Upper lobe of right lung (tissue), 1 donor: ENCODE data around the gene EYS. TPM values are rescaled to one million over a fixed set of nuclear protein-coding genes. Genes with fewer than 3 reads are reported as not detected.

Source experiments
- ATAC-seq: fragments of 200-7000 bp; cut with Tn5 transposase; one replicate; pipeline ENCODE4 v1.9.1; 2020; ENCODE audit warnings: mild to moderate bottlenecking, moderate library complexity
- DNase-seq: peaks from one replicate; pipeline ENCODE4 v3.0.0-alpha.2; 2020
- H3K27ac ChIP-seq: fragments of 200-600 bp; one replicate; pipeline ENCODE4 v1.8.0; 2022
- H3K27me3 ChIP-seq: fragments of 200-600 bp; one replicate; pipeline ENCODE4 v1.8.0; 2022; ENCODE audit warnings: mild to moderate bottlenecking
- H3K36me3 ChIP-seq: fragments of 200-600 bp; one replicate; pipeline ENCODE4 v1.8.0; 2022
- H3K4me1 ChIP-seq: fragments of 200-600 bp; one replicate; pipeline ENCODE4 v1.8.0; 2022
- H3K4me3 ChIP-seq: fragments of 200-600 bp; one replicate; pipeline ENCODE4 v1.8.0; 2022; ENCODE audit warnings: mild to moderate bottlenecking
- H3K9me3 ChIP-seq: fragments of 200-600 bp; one replicate; pipeline ENCODE4 v1.8.0; 2022
- intact Hi-C: fragments of 100-400 bp; cut with DNase I; formaldehyde crosslinking; loops from one replicate; pipeline ENCODE4 v1.11.0; 2022
- total RNA-seq: library from RNA; stranded (reverse); fragmentation: NEBNext Ultra II Directional; extraction: Animal tissue kit (Norgen Biotek cat#: 25700); gene quantifications from one replicate; pipeline ENCODE4 v1.2.1, GENCODE V29; 2021
- TF ChIP-seq, protein P1 (sequence below): fragments of 200-600 bp; IDR thresholded peaks from one replicate; pipeline ENCODE4 v1.8.0; 2022; ENCODE audit warnings: antibody characterized with exemption
- donor health status: DM: no; HTN: yes; CAD: no; lungs with severe emphysema.

Gene EYS
- total RNA-seq, 1 donor from 2014 or later, result not detected

GRCh38 chr6:65059568-65059967 is 647.5 kb downstream of the EYS start:
- H3K4me1 ChIP-seq, result no peaks in the 10 kb centered on the region
- no peaks in the 10 kb centered on the region for H3K27me3 ChIP-seq
- TF ChIP-seq, protein P1, sequence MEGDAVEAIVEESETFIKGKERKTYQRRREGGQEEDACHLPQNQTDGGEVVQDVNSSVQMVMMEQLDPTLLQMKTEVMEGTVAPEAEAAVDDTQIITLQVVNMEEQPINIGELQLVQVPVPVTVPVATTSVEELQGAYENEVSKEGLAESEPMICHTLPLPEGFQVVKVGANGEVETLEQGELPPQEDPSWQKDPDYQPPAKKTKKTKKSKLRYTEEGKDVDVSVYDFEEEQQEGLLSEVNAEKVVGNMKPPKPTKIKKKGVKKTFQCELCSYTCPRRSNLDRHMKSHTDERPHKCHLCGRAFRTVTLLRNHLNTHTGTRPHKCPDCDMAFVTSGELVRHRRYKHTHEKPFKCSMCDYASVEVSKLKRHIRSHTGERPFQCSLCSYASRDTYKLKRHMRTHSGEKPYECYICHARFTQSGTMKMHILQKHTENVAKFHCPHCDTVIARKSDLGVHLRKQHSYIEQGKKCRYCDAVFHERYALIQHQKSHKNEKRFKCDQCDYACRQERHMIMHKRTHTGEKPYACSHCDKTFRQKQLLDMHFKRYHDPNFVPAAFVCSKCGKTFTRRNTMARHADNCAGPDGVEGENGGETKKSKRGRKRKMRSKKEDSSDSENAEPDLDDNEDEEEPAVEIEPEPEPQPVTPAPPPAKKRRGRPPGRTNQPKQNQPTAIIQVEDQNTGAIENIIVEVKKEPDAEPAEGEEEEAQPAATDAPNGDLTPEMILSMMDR, result no peak
- H3K36me3 ChIP-seq, result no peaks in the 10 kb centered on the region
- ATAC-seq, result no peak
- H3K4me3 ChIP-seq, result no peak overlapping the region
- intact Hi-C loops, result no loop called here
- H3K9me3 ChIP-seq, result no peaks in the 10 kb centered on the region
- DNase-seq, result no peak
- H3K27ac ChIP-seq, result no peak overlapping the region

DNA sequence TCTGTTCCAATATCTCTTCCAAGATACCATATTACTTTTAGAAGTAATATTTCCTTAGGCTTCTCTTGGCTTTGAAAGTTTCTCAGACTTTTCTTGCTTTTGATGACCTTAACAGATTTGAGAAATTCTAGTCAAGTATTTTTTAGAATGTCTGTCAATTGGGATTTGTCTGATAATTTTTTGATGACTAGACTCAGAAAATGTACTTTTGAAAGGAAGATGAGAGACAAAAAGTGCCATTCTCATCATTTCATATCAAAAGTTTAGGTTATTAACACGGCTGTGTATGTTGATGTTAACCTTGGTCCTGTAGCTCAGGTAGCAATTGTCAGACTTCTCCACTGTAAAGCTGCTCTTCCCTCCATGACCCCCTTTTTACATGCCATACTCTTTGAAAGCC is 651.5 kb downstream of the EYS start:
- Histone ChIP-seq H3K4me3 (no peak overlapping the region), H3K27me3 (no peaks in the 10 kb centered on the region), H3K36me3 (no peaks in the 10 kb centered on the region), H3K27ac (no peak overlapping the region), H3K9me3 (no peaks in the 10 kb centered on the region), H3K4me1 (no peaks in the 10 kb centered on the region)
- intact Hi-C loops, result no loop called here
- ATAC-seq, result no peak
- DNase-seq, result no peak
- TF ChIP-seq, protein P1, result no peak

GRCh38 chr6:65052626-65053025 is 654.4 kb downstream of the EYS start:
- Histone ChIP-seq H3K9me3 (no peaks in the 10 kb centered on the region), H3K27ac (no peak overlapping the region), H3K36me3 (no peaks in the 10 kb centered on the region), H3K27me3 (no peaks in the 10 kb centered on the region), H3K4me3 (no peak overlapping the region), H3K4me1 (no peaks in the 10 kb centered on the region)
- TF ChIP-seq, protein P1, result no peak
- intact Hi-C loops, result no loop called here
- ATAC-seq (no peak), DNase-seq (no peak)

DNA sequence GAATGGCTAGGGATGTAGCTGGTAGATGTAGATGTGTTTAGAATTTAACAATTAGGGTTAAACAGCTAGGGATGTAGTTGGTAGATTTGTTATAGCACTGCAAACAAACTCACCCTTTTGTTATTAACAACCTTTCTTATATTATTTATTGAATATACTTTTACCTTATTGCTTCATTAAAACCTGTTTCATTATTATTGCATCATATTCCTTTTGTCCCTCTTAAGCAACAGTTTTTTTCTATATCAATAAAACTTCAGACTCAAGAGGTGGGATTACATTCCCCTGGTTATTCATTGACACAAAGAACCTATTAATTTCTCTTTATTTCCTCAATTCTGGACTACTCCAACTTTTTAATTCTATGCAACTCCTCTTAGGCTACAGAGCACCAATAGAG is 661.2 kb downstream of the EYS start:
- no peak overlapping the region for H3K4me3 ChIP-seq
- intact Hi-C loops, result no loop called here
- no peak overlapping the region for H3K27ac ChIP-seq
- TF ChIP-seq, protein P1, result no peak
- no peaks in the 10 kb centered on the region for H3K9me3 ChIP-seq
- H3K36me3 ChIP-seq, result no peaks in the 10 kb centered on the region
- H3K27me3 ChIP-seq, result no peaks in the 10 kb centered on the region
- ATAC-seq (no peak), DNase-seq (no peak)
- no peaks in the 10 kb centered on the region for H3K4me1 ChIP-seq

GRCh38 chr6:65014006-65014405 is 693.0 kb downstream of the EYS start:
- Histone ChIP-seq H3K4me1 (no peaks in the 10 kb centered on the region), H3K27ac (no peak overlapping the region), H3K27me3 (no peaks in the 10 kb centered on the region), H3K36me3 (no peaks in the 10 kb centered on the region), H3K9me3 (no peaks in the 10 kb centered on the region), H3K4me3 (no peak overlapping the region)
- TF ChIP-seq, protein P1, result no peak
- intact Hi-C loops, result no loop called here
- DNase-seq (no peak), ATAC-seq (no peak)

GRCh38 chr6:65006788-65007187 is 700.2 kb downstream of the EYS start:
- DNase-seq (no peak), ATAC-seq (no peak)
- Histone ChIP-seq H3K36me3 (no peaks in the 10 kb centered on the region), H3K27me3 (no peaks in the 10 kb centered on the region), H3K27ac (no peak overlapping the region), H3K4me3 (no peak overlapping the region), H3K9me3 (no peaks in the 10 kb centered on the region), H3K4me1 (no peaks in the 10 kb centered on the region)
- intact Hi-C loops, result no loop called here
- TF ChIP-seq, protein P1, result no peak
